GM21825 (cell line): ENCODE data around the gene GNG7.
"Not testable (repeated sequence)": the region's sequence is repeated elsewhere in the genome, so short reads cannot be mapped to it uniquely, and the experiment has no call there.

Source experiments
- ATAC-seq: cut with Tn5 transposase; IDR thresholded peaks from one replicate; pipeline ENCODE4 v1.9.1; 2021; ENCODE audit warnings: mild to moderate bottlenecking, moderate library complexity; ENCODE audit not compliant: unreplicated experiment

The GNG7 gene

GRCh38 chr19:2476451-2477140 is 225.9 kb downstream of the GNG7 start:
- ATAC-seq, result peak; percentile 7

GRCh38 chr19:2475702-2476450 is 226.6 kb downstream of the GNG7 start, which contains the start of gene GADD45B:
GADD45B (plus strand) TSS chr19:2476127; CDS start chr19:2476359, 232 bp downstream.
- peak; percentile 39 for ATAC-seq

- ATAC-seq, result no peak
Observed at GRCh38 chr19:2475018-2475701, 227.3 kb downstream of the GNG7 start.

- ATAC-seq, result peak; percentile 24
Observed at GRCh38 chr19:2474232-2475017, 228.1 kb downstream of the GNG7 start.

GRCh38 chr19:2469915-2470200 is 232.6 kb downstream of the GNG7 start:
- not testable (repeated sequence) for ATAC-seq

- ATAC-seq, result no peak
Observed at GRCh38 chr19:2469102-2469914, 233.2 kb downstream of the GNG7 start.

GRCh38 chr19:2468596-2468995 is 233.9 kb downstream of the GNG7 start:
- no peak for ATAC-seq

GRCh38 chr19:2464389-2464788 is 238.1 kb downstream of the GNG7 start:
- ATAC-seq, result no peak

GRCh38 chr19:2463694-2464093 is 238.8 kb downstream of the GNG7 start:
- not testable (repeated sequence) for ATAC-seq

- ATAC-seq, result no peak
Observed at GRCh38 chr19:2462635-2463421, 239.7 kb downstream of the GNG7 start.

- ATAC-seq, result no peak
Observed at GRCh38 chr19:2461751-2462634, 240.5 kb downstream of the GNG7 start.
